GM21717 (cell line): ENCODE data around the gene SLC13A2.
"Not testable (repeated sequence)": the region's sequence is repeated elsewhere in the genome, so short reads cannot be mapped to it uniquely, and the experiment has no call there.

Source experiments
- ATAC-seq: cut with Tn5 transposase; IDR thresholded peaks from one replicate; pipeline ENCODE4 v1.9.1; 2021; ENCODE audit warnings: mild to moderate bottlenecking, moderate library complexity; ENCODE audit not compliant: unreplicated experiment

SLC13A2 gene, protein sequence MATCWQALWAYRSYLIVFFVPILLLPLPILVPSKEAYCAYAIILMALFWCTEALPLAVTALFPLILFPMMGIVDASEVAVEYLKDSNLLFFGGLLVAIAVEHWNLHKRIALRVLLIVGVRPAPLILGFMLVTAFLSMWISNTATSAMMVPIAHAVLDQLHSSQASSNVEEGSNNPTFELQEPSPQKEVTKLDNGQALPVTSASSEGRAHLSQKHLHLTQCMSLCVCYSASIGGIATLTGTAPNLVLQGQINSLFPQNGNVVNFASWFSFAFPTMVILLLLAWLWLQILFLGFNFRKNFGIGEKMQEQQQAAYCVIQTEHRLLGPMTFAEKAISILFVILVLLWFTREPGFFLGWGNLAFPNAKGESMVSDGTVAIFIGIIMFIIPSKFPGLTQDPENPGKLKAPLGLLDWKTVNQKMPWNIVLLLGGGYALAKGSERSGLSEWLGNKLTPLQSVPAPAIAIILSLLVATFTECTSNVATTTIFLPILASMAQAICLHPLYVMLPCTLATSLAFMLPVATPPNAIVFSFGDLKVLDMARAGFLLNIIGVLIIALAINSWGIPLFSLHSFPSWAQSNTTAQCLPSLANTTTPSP

DNA sequence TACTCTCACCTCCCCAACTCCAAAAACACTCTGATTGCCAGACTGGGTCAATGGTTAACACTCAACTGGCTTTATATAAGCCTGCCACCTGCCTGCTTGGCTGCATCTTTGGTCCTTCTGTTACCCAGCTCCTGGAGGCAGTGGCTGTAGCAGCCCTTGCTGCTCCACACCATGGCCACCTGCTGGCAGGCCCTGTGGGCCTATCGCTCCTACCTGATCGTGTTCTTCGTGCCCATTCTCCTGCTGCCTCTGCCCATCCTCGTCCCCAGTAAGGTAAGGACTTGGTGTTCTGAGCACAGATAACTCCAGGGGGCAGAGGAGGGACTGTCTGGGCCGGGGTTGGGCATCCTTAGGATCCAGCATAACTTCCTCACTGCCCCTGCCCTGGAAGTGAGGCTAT lies at the start of gene SLC13A2:
TSS of gene SLC13A2 (plus strand) at position 103 of the 400 bp plus-strand sequence. CDS start at position 172, 69 bp downstream.
- ATAC-seq: no peak

DNA sequence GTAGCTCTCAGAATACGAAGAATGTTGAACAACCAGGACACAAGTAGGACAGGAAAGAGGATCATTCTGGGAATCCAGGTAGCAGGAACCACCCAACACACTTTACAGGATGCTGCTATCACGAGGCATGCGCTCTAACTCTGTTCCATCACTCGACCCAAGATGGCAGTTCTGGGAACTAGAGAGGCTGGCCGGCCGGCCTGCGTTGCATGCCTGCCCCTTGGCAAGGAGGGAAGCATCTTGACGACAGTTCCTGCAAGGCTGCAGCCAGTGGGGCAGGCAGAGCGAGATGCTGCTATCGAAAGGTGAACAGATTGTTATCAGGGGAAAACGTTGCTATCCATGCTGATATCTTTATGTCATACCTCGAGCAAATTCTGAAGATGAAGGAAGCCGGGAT lies 48.2 kb upstream of the SLC13A2 start:
- ATAC-seq: no peak

DNA sequence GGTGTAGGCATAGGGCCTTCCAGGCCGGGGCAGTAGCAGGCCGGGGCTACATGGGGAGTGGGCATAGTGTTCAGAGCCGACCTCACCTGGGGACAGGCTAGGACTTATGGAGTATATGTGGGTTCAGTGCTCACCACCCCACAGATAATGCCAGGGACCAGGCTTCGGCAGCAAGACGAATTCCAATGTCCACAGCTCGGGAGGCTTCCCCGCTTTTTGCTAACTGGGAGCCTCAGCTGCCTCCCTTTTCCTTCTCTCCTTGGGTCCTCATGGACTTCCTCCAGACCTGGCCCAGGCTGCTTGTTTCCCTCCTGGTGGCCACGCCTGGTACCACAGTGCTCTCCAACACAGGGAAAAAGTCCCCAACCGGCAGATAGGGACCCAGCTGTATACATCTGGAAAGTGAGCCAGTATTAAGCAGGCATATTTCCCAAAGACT lies 47.3 kb upstream of the SLC13A2 start:
- no peak for ATAC-seq

DNA sequence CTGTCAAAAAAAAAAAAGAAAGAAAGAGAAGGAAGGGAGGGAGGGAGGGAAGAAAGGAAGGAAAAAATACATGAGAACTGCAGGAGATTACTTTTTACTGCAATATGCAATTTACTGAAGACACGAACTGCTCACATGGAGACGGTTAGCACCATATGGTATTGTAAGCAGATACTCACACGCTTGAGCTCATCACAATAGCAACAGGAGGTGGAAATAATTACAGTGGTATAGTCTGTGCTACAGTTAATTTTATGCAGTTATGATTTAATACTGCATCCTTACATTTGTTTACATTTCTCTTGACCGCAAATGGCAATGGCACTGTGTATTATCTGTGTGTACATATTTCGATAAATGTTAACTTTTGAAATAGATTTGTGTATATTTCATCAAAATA lies 46.1 kb upstream of the SLC13A2 start:
- no peak for ATAC-seq

DNA sequence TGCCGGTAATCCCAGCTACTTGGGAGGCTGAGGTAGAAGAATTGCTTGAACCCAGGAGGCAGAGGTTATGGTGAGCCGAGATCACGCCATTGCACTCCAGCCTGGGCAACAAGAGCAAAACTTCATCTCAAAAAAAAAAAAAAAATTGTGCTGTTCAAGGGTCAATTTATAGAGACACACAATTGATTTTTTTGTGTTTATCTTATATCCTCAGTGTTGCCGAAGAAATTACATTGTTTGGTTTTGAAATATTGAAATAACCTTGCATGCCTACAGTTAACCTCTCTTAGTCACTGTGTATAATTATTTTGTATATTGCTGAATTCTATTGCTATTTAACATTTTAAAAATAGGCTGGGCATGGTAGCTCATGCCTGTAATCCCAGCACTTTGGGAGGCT lies 45.5 kb upstream of the SLC13A2 start:
- ATAC-seq: not testable (repeated sequence)

DNA sequence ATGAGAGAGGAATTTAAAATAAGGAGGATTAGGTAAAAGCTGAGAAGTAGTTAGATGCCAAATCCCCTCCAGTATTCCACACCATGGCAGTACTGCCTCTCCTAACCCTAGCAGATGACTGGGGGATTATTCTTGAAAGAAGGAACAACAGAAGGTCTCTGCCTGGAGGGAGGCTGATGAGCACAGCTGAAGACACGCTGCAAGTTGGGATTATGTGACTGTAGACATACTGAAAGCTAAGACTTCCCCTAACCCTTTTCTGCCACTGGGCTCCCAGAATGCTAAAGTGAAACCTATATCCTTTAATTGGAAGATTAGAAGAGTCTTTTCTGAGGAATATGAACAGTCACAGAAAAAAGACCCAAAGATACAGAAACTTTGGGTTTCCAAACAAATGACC lies 39.7 kb upstream of the SLC13A2 start:
- no peak for ATAC-seq

DNA sequence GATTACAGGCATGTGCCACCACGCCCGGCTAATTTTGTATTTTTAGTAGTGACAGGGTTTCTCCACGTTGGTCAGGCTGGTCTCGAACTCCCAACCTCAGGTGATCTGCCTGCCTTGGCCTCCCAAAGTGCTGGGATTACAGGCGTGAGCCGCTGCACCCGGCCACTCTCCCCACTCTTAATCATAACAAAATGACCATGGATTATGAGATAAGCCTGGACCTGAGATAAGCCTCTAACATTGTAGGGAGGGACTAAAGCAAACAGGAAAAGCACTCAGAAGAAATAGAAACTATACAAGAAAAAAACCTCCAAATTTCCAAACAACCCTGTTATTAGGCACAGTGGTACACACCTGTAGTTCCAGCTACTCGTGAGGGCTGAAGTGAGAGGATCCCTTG lies 39.1 kb upstream of the SLC13A2 start:
- ATAC-seq: not testable (repeated sequence)

DNA sequence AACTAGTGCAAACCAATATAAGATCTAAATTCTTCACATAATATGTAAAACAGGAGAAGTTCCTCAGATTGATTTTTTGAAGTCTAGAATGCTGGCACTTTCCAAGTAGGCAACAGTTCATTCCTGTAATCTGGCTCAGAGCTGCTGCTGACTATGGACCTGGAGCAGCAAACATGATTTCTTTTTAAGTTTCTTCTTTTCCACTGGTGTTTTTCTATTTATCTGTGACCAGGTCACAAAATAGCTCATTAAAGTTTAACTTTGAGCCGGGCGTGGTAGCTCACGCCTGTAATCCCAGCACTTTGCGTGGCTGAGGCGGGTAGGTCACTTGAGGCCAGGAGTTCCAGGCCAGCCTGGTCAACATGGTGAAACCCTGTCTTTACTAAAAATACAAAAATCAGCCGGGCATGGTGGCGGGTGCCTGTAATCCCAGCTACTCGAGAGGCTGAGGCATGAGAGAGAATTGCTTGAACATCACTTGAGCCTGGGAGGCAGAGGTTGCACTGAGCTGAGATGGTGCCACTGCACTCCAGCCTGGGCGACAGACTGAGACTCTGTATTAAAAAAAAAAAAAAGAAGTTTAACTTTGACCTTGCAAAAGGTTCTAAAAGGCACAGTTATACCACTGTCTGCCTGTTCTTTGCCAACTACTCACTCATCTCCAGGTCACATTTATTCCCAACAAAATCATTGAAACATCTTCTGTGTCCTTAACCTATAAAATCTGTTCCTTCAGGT lies 29.4 kb upstream of the SLC13A2 start:
- no peak for ATAC-seq

DNA sequence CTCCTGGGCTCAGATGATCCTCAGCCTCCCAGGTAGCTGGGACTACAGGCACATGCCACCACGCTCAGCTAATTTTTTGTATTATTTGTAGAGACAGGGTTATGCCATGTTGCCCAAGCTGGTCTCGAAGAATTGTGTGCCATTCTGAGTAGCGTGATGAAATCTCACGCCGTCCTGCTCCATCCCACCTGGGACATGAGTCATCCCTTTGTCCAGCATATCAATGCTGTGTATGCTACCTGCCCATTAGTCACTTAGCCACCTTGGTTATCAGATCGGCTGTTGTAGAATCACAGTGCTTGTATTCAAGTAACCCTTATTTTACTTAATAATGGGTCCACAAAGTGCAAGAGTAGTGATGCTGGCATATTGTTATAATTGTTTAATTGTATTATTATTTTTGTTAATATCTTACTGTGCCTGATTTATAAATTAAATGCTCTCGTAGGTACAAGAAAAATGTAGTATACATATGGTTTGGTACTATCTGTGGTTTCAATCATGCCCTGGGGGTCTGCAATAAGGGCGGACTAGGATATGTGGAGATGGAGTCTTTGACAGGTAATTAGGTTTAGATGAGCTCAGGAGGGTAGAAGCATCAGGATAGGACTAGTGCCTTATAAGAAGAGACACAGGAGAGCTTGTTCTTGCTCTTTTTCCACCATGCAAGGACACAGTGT lies 26.6 kb upstream of the SLC13A2 start:
- no peak for ATAC-seq

DNA sequence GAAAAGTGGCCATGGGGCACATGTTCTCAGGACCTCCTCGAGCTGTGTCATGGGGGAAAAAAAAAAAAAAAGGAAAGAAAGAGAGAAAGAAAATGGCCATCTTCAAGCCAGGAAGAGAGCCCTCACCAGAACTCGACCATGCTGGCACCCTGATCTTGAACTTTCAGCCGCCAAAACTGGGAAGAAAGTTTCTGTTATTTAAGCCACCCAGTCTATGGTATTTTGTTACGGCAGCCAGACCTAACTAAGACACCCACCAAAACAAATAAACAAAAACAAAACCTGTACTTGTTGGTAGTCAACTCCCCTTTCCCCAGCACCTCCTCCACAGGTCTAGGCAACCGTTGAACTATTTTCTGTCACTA lies 26.1 kb upstream of the SLC13A2 start:
- ATAC-seq: no peak

DNA sequence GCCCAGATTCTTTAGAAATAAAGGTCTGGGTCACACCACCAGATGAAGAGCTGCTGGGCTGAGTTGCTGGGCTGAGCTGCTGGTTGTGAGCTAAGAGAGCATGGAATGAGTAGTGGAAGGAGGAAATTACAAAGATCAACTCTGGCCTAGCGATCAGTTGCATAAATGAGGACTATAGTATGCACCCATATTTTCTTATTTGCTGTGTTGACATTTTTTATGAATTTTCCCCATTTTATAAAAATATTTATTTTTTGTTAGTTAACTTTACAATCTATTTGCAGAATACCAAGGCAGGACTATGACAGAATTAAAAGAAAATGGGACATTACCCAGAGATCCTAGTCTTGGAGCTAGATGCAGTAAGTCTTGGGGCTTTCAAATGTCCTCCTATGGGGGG lies 23.6 kb upstream of the SLC13A2 start:
- ATAC-seq: no peak

DNA sequence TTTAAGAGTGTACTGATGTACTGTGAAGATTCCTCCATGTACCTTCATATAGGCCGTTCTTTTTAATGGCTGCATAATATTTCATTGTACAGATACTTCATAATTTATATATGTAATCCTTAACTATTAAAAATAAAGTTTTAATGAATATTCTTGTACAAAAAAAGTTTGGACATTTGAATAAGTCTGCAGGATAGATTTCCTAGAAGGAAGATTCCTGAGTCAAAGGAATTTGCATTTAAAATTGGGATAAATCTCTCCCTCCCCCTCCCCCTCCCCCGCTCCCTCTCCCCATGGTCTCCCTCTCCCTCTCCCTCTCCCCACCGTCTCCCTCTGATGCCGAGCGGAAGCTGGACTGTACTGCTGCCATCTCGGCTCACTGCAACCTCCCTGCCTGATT lies 15.6 kb upstream of the SLC13A2 start:
- ATAC-seq: no peak

DNA sequence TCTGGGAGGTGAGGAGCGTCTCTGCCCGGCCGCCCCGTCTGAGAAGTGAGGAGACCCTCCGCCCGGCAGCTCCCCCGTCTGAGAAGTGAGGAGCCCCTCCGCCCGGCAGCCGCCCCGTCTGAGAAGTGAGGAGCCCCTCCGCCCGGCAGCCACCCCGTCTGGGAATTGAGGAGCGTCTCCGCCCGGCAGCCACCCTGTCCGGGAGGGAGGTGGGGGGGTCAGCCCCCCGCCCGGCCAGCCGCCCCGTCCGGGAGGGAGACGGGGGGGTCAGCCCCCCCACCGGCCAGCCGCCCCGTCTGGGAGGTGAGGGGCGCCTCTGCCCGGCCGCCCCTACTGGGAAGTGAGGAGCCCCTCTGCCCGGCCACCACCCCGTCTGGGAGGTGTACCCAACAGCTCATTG lies 14.6 kb upstream of the SLC13A2 start:
- not testable (repeated sequence) for ATAC-seq

DNA sequence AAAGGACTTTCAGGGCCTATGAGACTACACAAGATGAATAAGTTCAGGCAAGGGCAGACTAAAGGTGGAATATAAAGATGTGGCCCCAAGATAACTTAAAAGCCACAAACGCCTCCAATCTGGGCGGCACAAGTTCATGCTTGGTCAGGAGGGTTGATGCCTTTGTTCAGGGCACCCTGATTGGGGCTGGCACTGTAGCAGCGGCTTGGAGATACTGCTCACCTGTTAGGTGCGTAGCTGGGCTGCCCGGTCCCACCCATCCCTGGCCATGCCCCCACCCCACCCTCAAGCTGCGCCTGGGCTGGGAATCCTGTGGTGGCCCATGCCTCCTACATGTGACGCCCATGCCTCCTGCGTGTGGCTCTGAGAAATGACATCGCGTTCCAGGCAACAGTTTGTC lies 12.5 kb upstream of the SLC13A2 start:
- no peak for ATAC-seq

DNA sequence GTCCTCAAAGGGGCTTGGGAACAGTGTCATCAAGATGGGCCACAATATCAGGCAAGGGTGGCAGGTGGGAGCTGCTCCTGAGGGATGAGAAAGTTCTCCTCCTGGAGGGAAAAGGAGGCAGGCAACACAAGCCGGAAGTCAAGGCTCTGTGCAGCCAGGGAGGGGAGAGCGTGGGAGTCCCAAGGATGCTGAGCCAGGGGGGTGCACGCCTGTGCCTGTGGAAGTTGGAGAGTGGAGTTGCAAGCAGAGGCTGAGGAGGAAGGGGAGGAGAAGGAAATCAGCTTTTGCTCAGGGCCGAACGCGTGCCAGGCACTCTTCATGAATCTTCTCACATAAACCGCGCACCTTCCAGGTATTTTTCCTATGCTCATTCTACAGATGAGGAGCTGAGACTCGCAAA lies 7.4 kb upstream of the SLC13A2 start:
- no peak for ATAC-seq

DNA sequence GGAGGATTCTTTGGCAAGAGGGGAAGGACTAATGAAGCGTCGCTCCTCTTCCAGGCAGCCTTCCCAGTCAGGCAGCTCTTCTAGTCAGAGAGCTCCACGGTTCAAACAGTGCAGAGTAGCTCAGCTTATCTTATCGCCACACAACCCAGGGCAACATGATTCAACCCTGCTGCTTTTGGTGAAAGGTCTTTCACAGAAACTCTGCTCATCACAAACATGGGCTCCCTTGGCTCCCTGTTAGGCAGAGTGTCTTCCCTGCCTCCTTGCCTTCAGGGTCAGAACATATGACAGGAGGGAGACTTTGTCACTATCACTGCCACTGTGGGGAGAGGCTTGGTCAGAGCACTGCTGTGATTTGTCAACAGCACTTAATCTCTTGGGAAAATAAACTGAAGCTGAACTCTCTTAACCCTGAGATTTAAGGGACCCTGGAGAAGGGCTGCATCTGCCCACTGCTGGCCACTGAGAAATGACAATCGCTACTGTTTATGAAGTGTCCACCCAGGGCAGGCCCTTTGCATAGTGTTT lies 6.9 kb upstream of the SLC13A2 start:
- ATAC-seq: no peak

DNA sequence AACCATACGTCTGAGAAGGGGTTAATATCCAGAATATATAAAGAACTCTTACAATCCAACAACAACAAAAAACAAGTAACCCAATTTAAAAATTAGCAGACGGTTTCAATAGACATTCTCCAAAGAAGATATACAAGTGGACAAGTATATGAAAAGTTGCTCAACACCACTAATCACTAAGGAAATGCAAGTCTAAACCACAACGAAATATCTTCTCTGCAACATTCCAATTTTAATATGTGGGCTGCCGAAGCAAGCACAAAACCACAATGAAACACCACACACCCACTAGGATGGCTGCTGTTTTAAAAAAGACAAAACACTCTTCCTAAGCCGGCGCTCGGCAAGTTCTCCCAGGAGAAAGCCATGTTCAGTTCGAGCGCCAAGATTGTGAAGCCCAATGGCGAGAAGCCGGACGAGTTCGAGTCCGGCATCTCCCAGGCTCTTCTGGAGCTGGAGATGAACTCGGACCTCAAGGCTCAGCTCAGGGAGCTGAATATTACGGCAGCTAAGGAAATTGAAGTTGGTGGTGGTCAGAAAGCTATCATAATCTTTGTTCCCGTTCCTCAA lies 5.9 kb upstream of the SLC13A2 start:
- no peak for ATAC-seq

DNA sequence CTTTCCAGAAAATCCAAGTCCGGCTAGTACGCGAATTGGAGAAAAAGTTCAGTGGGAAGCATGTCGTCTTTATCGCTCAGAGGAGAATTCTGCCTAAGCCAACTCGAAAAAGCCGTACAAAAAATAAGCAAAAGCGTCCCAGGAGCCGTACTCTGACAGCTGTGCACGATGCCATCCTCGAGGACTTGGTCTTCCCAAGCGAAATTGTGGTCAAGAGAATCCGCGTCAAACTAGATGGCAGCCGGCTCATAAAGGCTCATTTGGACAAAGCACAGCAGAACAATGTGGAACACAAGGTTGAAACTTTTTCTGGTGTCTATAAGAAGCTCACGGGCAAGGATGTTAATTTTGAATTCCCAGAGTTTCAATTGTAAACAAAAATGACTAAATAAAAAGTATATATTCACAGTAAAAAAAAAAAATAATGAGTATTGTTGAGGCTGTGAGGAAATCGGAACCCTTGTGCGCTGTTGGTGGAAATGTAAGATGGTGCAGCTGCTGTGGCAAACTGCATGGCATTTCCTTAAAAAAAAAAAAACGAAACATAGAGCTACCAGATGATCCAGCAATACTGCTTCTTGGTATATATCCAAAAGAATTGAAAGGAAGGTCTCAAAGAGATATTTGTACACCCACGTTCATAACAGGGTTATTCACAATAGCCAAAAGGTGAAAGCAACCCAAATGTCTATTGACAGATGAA lies 5.3 kb upstream of the SLC13A2 start:
- not testable (repeated sequence) for ATAC-seq

DNA sequence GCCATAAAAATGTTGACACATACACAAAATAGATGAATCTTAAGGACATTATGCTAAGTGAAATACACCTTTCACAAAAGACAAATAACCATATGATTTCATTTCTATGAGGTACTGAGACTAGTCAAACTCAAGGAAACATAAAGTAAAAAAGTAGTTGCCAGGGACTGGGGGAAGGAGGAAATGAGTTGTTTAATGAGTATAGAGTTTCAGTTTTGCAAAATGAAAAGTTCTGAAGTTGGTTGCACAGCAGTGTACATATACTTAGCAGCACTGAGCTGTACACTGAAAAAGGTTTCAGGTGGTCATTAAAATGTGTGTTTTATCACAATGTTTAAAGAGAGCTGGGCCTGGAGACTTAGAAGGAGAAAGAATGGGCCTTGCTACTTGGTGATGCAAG lies 4.7 kb upstream of the SLC13A2 start:
- ATAC-seq: no peak

DNA sequence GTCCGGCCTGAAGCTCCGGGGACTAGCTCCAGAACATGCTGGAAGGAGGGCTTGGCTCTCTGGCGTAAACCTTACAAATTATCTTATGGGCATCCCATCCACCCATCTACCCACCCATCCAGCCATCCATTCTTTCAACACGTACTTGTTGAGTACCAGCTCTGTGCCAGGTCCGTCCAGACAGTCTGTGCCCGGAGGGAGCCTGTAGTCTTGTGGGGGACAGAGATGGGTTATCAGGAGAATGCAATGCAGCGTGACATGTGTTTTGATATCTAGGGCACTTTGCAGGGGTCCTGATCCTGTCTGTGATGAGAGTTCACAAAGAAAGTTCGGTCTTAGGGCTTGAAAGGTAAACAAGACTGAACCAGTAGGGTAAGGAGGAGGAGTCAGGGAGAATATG lies 4.1 kb upstream of the SLC13A2 start:
- ATAC-seq: no peak
